H9 (cell line): ENCODE measurements around the gene UBE2L6. TPM values are rescaled to one million over a fixed set of nuclear protein-coding genes. Genes with fewer than 3 reads are reported as not detected.

Experiments used
- DNase-seq: peaks from one replicate; pipeline ENCODE4 v3.0.0-alpha.2; 2017
- H2AFZ ChIP-seq: one replicate; pipeline ENCODE4 v1.6.1; 2013; ENCODE audit warnings: mild to moderate bottlenecking, low read length, control low read depth, moderate library complexity
- H2AK5ac ChIP-seq: 2 replicates; pipeline ENCODE4 v1.6.1; 2013; ENCODE audit warnings: low read length, control low read depth, mixed read lengths; ENCODE audit not compliant: insufficient read length
- H2BK120ac ChIP-seq: one replicate; pipeline ENCODE4 v1.6.1; 2013; ENCODE audit warnings: low read depth, mild to moderate bottlenecking, low read length, control low read depth, inconsistent platforms; ENCODE audit not compliant: poor library complexity, severe bottlenecking
- H2BK12ac ChIP-seq: 2 replicates; pipeline ENCODE4 v1.6.1; 2013; ENCODE audit warnings: low read length, control low read depth, mixed read lengths, low read depth; ENCODE audit not compliant: insufficient read length
- H2BK15ac ChIP-seq: 2 replicates; pipeline ENCODE4 v1.6.1; 2013; ENCODE audit warnings: low read depth, low read length, control low read depth
- H2BK20ac ChIP-seq: one replicate; pipeline ENCODE4 v1.6.1; 2013; ENCODE audit warnings: low read depth, mild to moderate bottlenecking, low read length, control low read depth, inconsistent platforms; ENCODE audit not compliant: poor library complexity, severe bottlenecking
- H2BK5ac ChIP-seq: 2 replicates; pipeline ENCODE4 v1.6.1; 2013; ENCODE audit warnings: low read length, control low read depth, mixed read lengths; ENCODE audit not compliant: insufficient read length
- H3K14ac ChIP-seq: 2 replicates; pipeline ENCODE4 v1.6.1; 2013; ENCODE audit warnings: low read length, control low read depth; ENCODE audit not compliant: insufficient read depth
- H3K18ac ChIP-seq: 2 replicates; pipeline ENCODE4 v1.6.1; 2013; ENCODE audit warnings: low read depth, mild to moderate bottlenecking, mixed read lengths, low read length, control low read depth; ENCODE audit not compliant: insufficient read length
- H3K23ac ChIP-seq: 2 replicates; pipeline ENCODE4 v1.6.1; 2013; ENCODE audit warnings: low read length, control low read depth, mixed read lengths, low read depth; ENCODE audit not compliant: insufficient read length
- H3K23me2 ChIP-seq: 2 replicates; pipeline ENCODE4 v1.6.1; 2013; ENCODE audit warnings: low read depth, mild to moderate bottlenecking, mixed read lengths, low read length, control low read depth; ENCODE audit not compliant: insufficient read length, poor library complexity, severe bottlenecking
- H3K27ac ChIP-seq: 2 replicates; pipeline ENCODE4 v1.5.1; 2013; ENCODE audit warnings: low read length, control low read depth, mixed read lengths, low read depth; ENCODE audit not compliant: insufficient read length
- H3K27me3 ChIP-seq: 2 replicates; pipeline ENCODE4 v1.6.1; 2013; ENCODE audit warnings: low read length, control low read depth, inconsistent platforms; ENCODE audit not compliant: insufficient read depth
- H3K4ac ChIP-seq: 2 replicates; pipeline ENCODE4 v1.6.1; 2013; ENCODE audit warnings: low read depth, mild to moderate bottlenecking, control low read depth, inconsistent platforms, low read length, moderate library complexity
- H3K4me1 ChIP-seq: 2 replicates; pipeline ENCODE4 v1.6.1; 2013; ENCODE audit warnings: low read length, control low read depth, inconsistent platforms; ENCODE audit not compliant: insufficient read depth
- H3K4me2 ChIP-seq: 2 replicates; pipeline ENCODE4 v1.6.1; 2013; ENCODE audit warnings: low read length, control low read depth, mixed read lengths; ENCODE audit not compliant: insufficient read length, insufficient read depth
- H3K56ac ChIP-seq: 2 replicates; pipeline ENCODE4 v1.6.1; 2013; ENCODE audit warnings: low read depth, mild to moderate bottlenecking, mixed read lengths, low read length, control low read depth; ENCODE audit not compliant: insufficient read length
- H3K79me1 ChIP-seq: 2 replicates; pipeline ENCODE4 v1.6.1; 2013; ENCODE audit warnings: low read depth, mild to moderate bottlenecking, moderate library complexity, low read length, control low read depth, inconsistent platforms; ENCODE audit not compliant: insufficient read depth, poor library complexity, severe bottlenecking
- H3K79me2 ChIP-seq: 2 replicates; pipeline ENCODE4 v1.6.1; 2013; ENCODE audit warnings: low read length, control low read depth, inconsistent platforms; ENCODE audit not compliant: insufficient read depth
- H3K9ac ChIP-seq: 2 replicates; pipeline ENCODE4 v1.6.1; 2013; ENCODE audit warnings: low read length, control low read depth, mixed read lengths; ENCODE audit not compliant: insufficient read length; ENCODE audit errors: extremely low read depth
- H3K9me3 ChIP-seq: one replicate; pipeline ENCODE4 v1.6.1; 2013; ENCODE audit warnings: low read depth, low read length, inconsistent platforms; ENCODE audit not compliant: control insufficient read depth
- H3T11ph ChIP-seq: one replicate; pipeline ENCODE4 v1.6.1; 2013; ENCODE audit warnings: mild to moderate bottlenecking, low read length, control low read depth, inconsistent platforms
- H4K20me1 ChIP-seq: one replicate; pipeline ENCODE4 v1.6.1; 2013; ENCODE audit not compliant: control insufficient read depth, insufficient read length, insufficient read depth
- H4K5ac ChIP-seq: 2 replicates; pipeline ENCODE4 v1.6.1; 2013; ENCODE audit warnings: low read depth, mild to moderate bottlenecking, mixed read lengths, low read length, control low read depth; ENCODE audit not compliant: insufficient read length
- H4K8ac ChIP-seq: replicated peaks from 2 replicates; pipeline ENCODE4 v1.6.1; 2013; ENCODE audit warnings: low read length, control low read depth, mixed read lengths, low read depth; ENCODE audit not compliant: insufficient read length
- H4K91ac ChIP-seq: 2 replicates; pipeline ENCODE4 v1.6.1; 2013; ENCODE audit warnings: low read depth, mild to moderate bottlenecking, moderate library complexity, mixed read lengths, low read length, control low read depth; ENCODE audit not compliant: insufficient read length
- H3K27ac Mint-ChIP-seq, 3 experiments: 2 replicates in 2 of 3; 3 replicates in 1 of 3; pipeline ENCODE4 v1.8.0; 2020 to 2021; ENCODE audit warnings: mixed read lengths in 3 of 3, mild to moderate bottlenecking in 1 of 3, moderate library complexity in 1 of 3
- H3K27me3 Mint-ChIP-seq: 2 replicates; pipeline ENCODE4 v1.8.0; 2021; ENCODE audit warnings: low read depth, mild to moderate bottlenecking, moderate library complexity, mixed read lengths
- H3K36me3 Mint-ChIP-seq, 3 experiments: 2 replicates in 2 of 3; 3 replicates in 1 of 3; pipeline ENCODE4 v1.8.0; 2020 to 2021; ENCODE audit warnings: low read depth in 3 of 3, mixed read lengths in 3 of 3; ENCODE audit not compliant: insufficient read depth in 1 of 3
- H3K4me1 Mint-ChIP-seq, 2 experiments: 2 replicates each; pipeline ENCODE4 v1.8.0; 2020; ENCODE audit warnings: mixed read lengths in 2 of 2
- H3K4me3 Mint-ChIP-seq, 2 experiments: 2 replicates in 1 of 2; 3 replicates in 1 of 2; pipeline ENCODE4 v1.8.0; 2020 to 2021; ENCODE audit warnings: mild to moderate bottlenecking in 2 of 2, mixed read lengths in 2 of 2, moderate library complexity in 1 of 2
- H3K9me3 Mint-ChIP-seq, 2 experiments: 2 replicates in 1 of 2; 3 replicates in 1 of 2; pipeline ENCODE4 v1.8.0; 2020; ENCODE audit warnings: mild to moderate bottlenecking in 2 of 2, mixed read lengths in 2 of 2, moderate library complexity in 1 of 2
- WGBS: extraction: QIAGEN DNeasy Blood & Tissue Kit; methylation state at CpG from one replicate; pipeline ENCODE4 v1.1.7; 2013; ENCODE audit warnings: missing lambda C conversion rate, low lambda C conversion rate, mixed read lengths; ENCODE audit not compliant: insufficient read length; ENCODE audit errors: extremely low coverage; 5-methylcytosine and 5-hydroxymethylcytosine counted together
- total RNA-seq: library from RNA; stranded (reverse); gene quantifications from 2 replicates; pipeline ENCODE4 v1.2.1, GENCODE V29; 2021
- TF ChIP-seq, protein P1 (sequence below): fragments of 200-600 bp; sonication (generic); conservative IDR thresholded peaks from 3 replicates; pipeline ENCODE4 v1.8.0; 2021; ENCODE audit warnings: antibody characterized with exemption, mild to moderate bottlenecking

UBE2L6 gene
- total RNA-seq, 1 experiment from 2014 or later, result 38.9 TPM

DNA sequence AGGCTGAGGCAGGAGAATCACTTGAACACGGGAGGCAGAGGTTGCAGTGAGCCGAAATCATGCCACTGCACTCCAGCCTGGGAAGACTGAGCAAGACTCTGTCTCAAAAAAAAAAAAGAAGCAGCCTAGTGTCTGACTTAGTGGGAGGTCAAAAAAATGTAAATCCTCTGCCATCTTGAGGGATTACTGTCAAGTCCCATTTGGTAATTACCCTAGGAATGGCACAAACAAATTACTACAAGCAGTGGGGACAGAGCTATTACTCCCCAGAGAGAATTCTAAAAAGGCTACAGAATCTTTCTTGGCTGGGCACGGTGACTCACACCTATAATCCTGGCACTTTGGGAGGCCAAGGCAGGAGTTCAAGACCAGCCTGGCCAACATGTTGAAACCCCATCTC lies 33.8 kb upstream of the UBE2L6 start:
- no peak overlapping the region for H3K4me3 Mint-ChIP-seq

More for the DNA sequence above, 33.8 kb upstream of the UBE2L6 start:
- Mint-ChIP-seq H3K27ac (peak overlapping the region in 2 of 3 experiments; percentile 13 to 52; a peak in 2 of 7 replicates), H3K27me3 (no peaks in the 10 kb centered on the region), H3K9me3 (no peaks in the 10 kb centered on the region), H3K4me1 (peaks cover 24 to 37% of the 10 kb centered on the region in 2 experiments), H3K36me3 (peaks cover 15 to 37% (median 21%) of the 10 kb centered on the region in 3 experiments; a peak in 6 of 7 replicates)
- H3K4ac ChIP-seq, result no peak overlapping the region
- H3K18ac ChIP-seq, result no peak overlapping the region
- TF ChIP-seq, protein P1, sequence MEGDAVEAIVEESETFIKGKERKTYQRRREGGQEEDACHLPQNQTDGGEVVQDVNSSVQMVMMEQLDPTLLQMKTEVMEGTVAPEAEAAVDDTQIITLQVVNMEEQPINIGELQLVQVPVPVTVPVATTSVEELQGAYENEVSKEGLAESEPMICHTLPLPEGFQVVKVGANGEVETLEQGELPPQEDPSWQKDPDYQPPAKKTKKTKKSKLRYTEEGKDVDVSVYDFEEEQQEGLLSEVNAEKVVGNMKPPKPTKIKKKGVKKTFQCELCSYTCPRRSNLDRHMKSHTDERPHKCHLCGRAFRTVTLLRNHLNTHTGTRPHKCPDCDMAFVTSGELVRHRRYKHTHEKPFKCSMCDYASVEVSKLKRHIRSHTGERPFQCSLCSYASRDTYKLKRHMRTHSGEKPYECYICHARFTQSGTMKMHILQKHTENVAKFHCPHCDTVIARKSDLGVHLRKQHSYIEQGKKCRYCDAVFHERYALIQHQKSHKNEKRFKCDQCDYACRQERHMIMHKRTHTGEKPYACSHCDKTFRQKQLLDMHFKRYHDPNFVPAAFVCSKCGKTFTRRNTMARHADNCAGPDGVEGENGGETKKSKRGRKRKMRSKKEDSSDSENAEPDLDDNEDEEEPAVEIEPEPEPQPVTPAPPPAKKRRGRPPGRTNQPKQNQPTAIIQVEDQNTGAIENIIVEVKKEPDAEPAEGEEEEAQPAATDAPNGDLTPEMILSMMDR, result no peak
- H3K14ac ChIP-seq, result no peak overlapping the region
- H4K8ac ChIP-seq, result no peak overlapping the region
- H3K27me3 ChIP-seq, result no peaks in the 10 kb centered on the region
- no peak overlapping the region for H4K91ac ChIP-seq
- no peak overlapping the region for H2AFZ ChIP-seq
- H3K79me2 ChIP-seq, result no peaks in the 10 kb centered on the region
- no peak overlapping the region for H2BK20ac ChIP-seq
- H3K9ac ChIP-seq, result no peak overlapping the region
- H3K56ac ChIP-seq, result no peak overlapping the region
- H3K4me2 ChIP-seq, result no peak overlapping the region
- no peak overlapping the region for H2BK15ac ChIP-seq
- H3K23me2 ChIP-seq, result peaks cover 8% of the 10 kb centered on the region
- no peaks in the 10 kb centered on the region for H3K9me3 ChIP-seq
- H3K4me1 ChIP-seq, result peaks cover 4% of the 10 kb centered on the region; the same call in 1 of the 2 replicates
- no peak overlapping the region for H2BK12ac ChIP-seq
- H2BK120ac ChIP-seq, result no peak overlapping the region
- H2BK5ac ChIP-seq, result no peak overlapping the region
- H3K79me1 ChIP-seq, result no peaks in the 10 kb centered on the region
- no peak overlapping the region for H3K23ac ChIP-seq
- DNase-seq, result no peak
- H4K20me1 ChIP-seq, result no peaks in the 10 kb centered on the region
- no peak overlapping the region for H4K5ac ChIP-seq
- H2AK5ac ChIP-seq, result no peak overlapping the region
- H3T11ph ChIP-seq, result no peak overlapping the region
- WGBS, result no CpG with 5 or more reads among the region's 3 CpGs
- H3K27ac ChIP-seq, result no peak overlapping the region
